Upper lobe of left lung (tissue), 6 donors: ENCODE measurements around the gene LRRK1. TPM values are rescaled to one million over a fixed set of nuclear protein-coding genes. Genes with fewer than 3 reads are reported as not detected.

Experiments used
- ATAC-seq, 2 donors: fragments of 200-7000 bp; cut with Tn5 transposase; one replicate each; pipeline ENCODE4 v1.9.1; 2022; ENCODE audit warnings: mild to moderate bottlenecking in 2 of 2, moderate library complexity in 2 of 2; ENCODE audit not compliant: low FRiP score in 2 of 2
- DNase-seq, 2 donors: peaks; one replicate each; pipeline ENCODE4 v3.0.0-alpha.2; 2019 to 2020
- H3K27ac ChIP-seq, 4 donors: fragments of 200-600 bp; sonication (generic); one replicate each; pipeline ENCODE4 v1.5.1; 2016 to 2019
- H3K27me3 ChIP-seq, 4 donors: fragments of 200-600 bp; sonication (generic); one replicate each; pipeline ENCODE4 v1.5.1; 2017 to 2019
- H3K36me3 ChIP-seq, 4 donors: fragments of 200-600 bp; sonication (generic); one replicate each; pipeline ENCODE4 v1.5.1; 2016 to 2019
- H3K4me1 ChIP-seq, 4 donors: fragments of 200-600 bp; sonication (generic); one replicate each; pipeline ENCODE4 v1.5.1; 2018 to 2019
- H3K4me3 ChIP-seq, 4 donors: fragments of 200-600 bp; sonication (generic); one replicate each; pipeline ENCODE4 v1.5.1; 2017 to 2019; ENCODE audit warnings: mild to moderate bottlenecking in 2 of 4, moderate library complexity in 1 of 4
- H3K9me3 ChIP-seq, 4 donors: fragments of 200-600 bp; sonication (generic); one replicate each; pipeline ENCODE4 v1.5.1; 2018 to 2019
- EP300 ChIP-seq, 4 donors: sonication (generic); formaldehyde crosslinking; IDR thresholded peaks; one replicate each; pipeline ENCODE4 v1.5.1; 2017; ENCODE audit warnings: antibody characterized with exemption in 4 of 4, control low read depth in 2 of 4
- POLR2A ChIP-seq, 4 donors: fragments of 450-650 bp; IDR thresholded peaks; one replicate each; pipeline ENCODE4 v1.5.1; 2016 to 2017; ENCODE audit warnings: antibody characterized with exemption in 4 of 4, mild to moderate bottlenecking in 2 of 4
- POLR2AphosphoS5 ChIP-seq, 2 donors: sonication (generic); formaldehyde crosslinking; IDR thresholded peaks; one replicate each; pipeline ENCODE4 v1.5.1; 2017; ENCODE audit warnings: antibody characterized with exemption in 2 of 2
- WGBS, 2 donors: methylation state at CpG; one replicate each; pipeline ENCODE4 v1.1.5; 2017 to 2018; 5-methylcytosine and 5-hydroxymethylcytosine counted together
- total RNA-seq, 6 donors: library from RNA; depleted of rRNA in 4 of 6; stranded (reverse); fragments of >200 nt in 4 of 6; gene quantifications; one replicate each; pipeline versions ENCODE4 v1.1.0 to v1.2.1, GENCODE V29; 2016 to 2021
- TF ChIP-seq, protein P1 (sequence below), 6 experiments: fragments of 450-650 bp in 4 of 6; fragments of 200-600 bp in 2 of 6; sonication (generic) in 2 of 6; IDR thresholded peaks; one replicate each; pipeline ENCODE4 v1.5.1; 2016 to 2019; ENCODE audit warnings: antibody characterized with exemption in 6 of 6
- donor health status: DM: no; HTN: no; CAD: no; lungs with moderate emphysema.
- donor health status: DM: no; HTN: yes; CAD: no; lungs with severe emphysema.

LRRK1 gene
- total RNA-seq, 6 donors from 2014 or later, result 15.0 to 47.1 (median 31.2) TPM

- H3K4me1 ChIP-seq, result peaks cover 15 to 32% (median 23%) of the 10 kb centered on the region in 4 donors
- no peaks in the 10 kb centered on the region for H3K9me3 ChIP-seq
- H3K4me3 ChIP-seq, result no peak overlapping the region
- DNase-seq, result peak in 1 of 2 donors; percentile 78
- no peak for ATAC-seq
- H3K27ac ChIP-seq, result peak overlapping the region in 2 of 4 donors; percentile 26 to 61
- 83 to 93% methylated on average over 7 to 25 of the region's 25 CpGs for WGBS, 2 donors
- TF ChIP-seq POLR2A (IDR thresholded peaks at IDR 0.05), result no peak
- no peak for TF ChIP-seq POLR2AphosphoS5 (IDR thresholded peaks at IDR 0.05)
- TF ChIP-seq, protein P1, sequence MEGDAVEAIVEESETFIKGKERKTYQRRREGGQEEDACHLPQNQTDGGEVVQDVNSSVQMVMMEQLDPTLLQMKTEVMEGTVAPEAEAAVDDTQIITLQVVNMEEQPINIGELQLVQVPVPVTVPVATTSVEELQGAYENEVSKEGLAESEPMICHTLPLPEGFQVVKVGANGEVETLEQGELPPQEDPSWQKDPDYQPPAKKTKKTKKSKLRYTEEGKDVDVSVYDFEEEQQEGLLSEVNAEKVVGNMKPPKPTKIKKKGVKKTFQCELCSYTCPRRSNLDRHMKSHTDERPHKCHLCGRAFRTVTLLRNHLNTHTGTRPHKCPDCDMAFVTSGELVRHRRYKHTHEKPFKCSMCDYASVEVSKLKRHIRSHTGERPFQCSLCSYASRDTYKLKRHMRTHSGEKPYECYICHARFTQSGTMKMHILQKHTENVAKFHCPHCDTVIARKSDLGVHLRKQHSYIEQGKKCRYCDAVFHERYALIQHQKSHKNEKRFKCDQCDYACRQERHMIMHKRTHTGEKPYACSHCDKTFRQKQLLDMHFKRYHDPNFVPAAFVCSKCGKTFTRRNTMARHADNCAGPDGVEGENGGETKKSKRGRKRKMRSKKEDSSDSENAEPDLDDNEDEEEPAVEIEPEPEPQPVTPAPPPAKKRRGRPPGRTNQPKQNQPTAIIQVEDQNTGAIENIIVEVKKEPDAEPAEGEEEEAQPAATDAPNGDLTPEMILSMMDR (IDR thresholded peaks at IDR 0.05), result no peak
- no peak for TF ChIP-seq EP300 (IDR thresholded peaks at IDR 0.05)
- H3K36me3 ChIP-seq, result peaks cover 0 to 19% (median 2%) of the 10 kb centered on the region in 4 donors
- H3K27me3 ChIP-seq, result no peaks in the 10 kb centered on the region
These were observed 108.2 kb downstream of the LRRK1 start for GRCh38 chr15:101027273-101027901.

DNA sequence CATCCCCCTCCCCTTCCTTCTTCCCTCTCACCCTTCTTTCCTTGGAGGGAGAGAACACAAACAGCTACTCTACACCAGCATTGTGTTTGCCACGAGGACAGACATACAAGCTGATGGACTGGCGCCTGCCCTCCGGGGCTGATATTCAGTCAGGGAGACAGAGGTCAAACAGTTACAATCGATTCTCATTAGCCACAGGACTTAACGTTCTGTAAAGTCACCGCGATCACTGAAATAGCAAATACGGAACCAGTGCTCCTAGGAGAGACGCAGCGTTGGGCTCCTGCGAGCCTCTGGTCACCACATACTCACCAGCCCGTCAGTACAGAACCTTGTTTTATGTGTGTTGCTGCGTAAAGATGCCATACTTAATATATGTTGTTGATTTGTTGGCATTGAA is 108.8 kb downstream of the LRRK1 start:
- DNase-seq, result no peak
- H3K36me3 ChIP-seq, result peaks cover 0 to 19% (median 2%) of the 10 kb centered on the region in 4 donors
- ATAC-seq, result no peak
- H3K27ac ChIP-seq, result no peak overlapping the region
- WGBS, 2 donors, result 78 to 80% methylated on average over 13 of the region's 13 CpGs
- no peak for TF ChIP-seq EP300 (IDR thresholded peaks at IDR 0.05)
- no peak for TF ChIP-seq POLR2AphosphoS5 (IDR thresholded peaks at IDR 0.05)
- TF ChIP-seq, protein P1 (IDR thresholded peaks at IDR 0.05), result no peak
- TF ChIP-seq POLR2A (IDR thresholded peaks at IDR 0.05), result no peak
- H3K4me3 ChIP-seq, result no peak overlapping the region
- H3K9me3 ChIP-seq, result no peaks in the 10 kb centered on the region
- H3K4me1 ChIP-seq, result peaks cover 15 to 32% (median 23%) of the 10 kb centered on the region in 4 donors
- H3K27me3 ChIP-seq, result no peaks in the 10 kb centered on the region

DNA sequence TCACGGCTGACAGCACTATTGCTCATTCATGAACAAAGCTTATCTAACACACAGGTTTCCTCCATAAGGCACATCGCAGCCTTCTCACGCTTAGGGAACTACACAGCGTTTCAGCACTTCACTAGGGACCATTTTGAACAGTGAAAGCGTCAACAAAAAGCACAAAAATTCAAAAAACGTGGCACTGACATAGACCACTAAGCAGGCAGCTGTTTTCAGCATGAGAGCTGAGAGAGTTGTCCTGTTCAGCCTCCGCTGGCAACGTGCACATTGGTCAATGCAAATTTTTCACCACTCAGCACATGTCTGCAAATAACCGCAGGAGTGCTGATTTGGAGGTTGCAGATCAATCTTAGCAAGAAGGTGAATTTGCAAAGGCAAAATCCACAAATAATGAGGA is 109.2 kb downstream of the LRRK1 start:
- Histone ChIP-seq H3K4me1 (peaks cover 15 to 29% (median 23%) of the 10 kb centered on the region in 4 donors), H3K27ac (no peak overlapping the region), H3K27me3 (no peaks in the 10 kb centered on the region), H3K4me3 (no peak overlapping the region), H3K36me3 (peaks cover 0 to 19% (median 2%) of the 10 kb centered on the region in 4 donors), H3K9me3 (no peaks in the 10 kb centered on the region)
- TF ChIP-seq POLR2AphosphoS5 (IDR thresholded peaks at IDR 0.05) (peak in 1 of 2 donors; percentile 6), EP300 (IDR thresholded peaks at IDR 0.05) (no peak)
- DNase-seq, result no peak
- no peak for ATAC-seq
- WGBS, 2 donors, result 80 to 86% methylated on average over 9 of the region's 9 CpGs

- H3K9me3 ChIP-seq, result no peaks in the 10 kb centered on the region
- H3K27ac ChIP-seq, result no peak overlapping the region
- H3K27me3 ChIP-seq, result no peaks in the 10 kb centered on the region
- DNase-seq, result peak in 1 of 2 donors; percentile 68
- WGBS, 2 donors, result 86 to 87% methylated on average over 13 to 19 of the region's 19 CpGs
- H3K4me3 ChIP-seq, result no peak overlapping the region
- TF ChIP-seq EP300 (IDR thresholded peaks at IDR 0.05), result no peak
- TF ChIP-seq POLR2A (IDR thresholded peaks at IDR 0.05), result no peak
- TF ChIP-seq, protein P1 (IDR thresholded peaks at IDR 0.05), result no peak
- no peak for TF ChIP-seq POLR2AphosphoS5 (IDR thresholded peaks at IDR 0.05)
- peaks cover 15 to 23% (median 21%) of the 10 kb centered on the region in 4 donors for H3K4me1 ChIP-seq
- no peak for ATAC-seq
- peaks cover 0 to 19% (median 2%) of the 10 kb centered on the region in 4 donors for H3K36me3 ChIP-seq
These were observed 109.7 kb downstream of the LRRK1 start for GRCh38 chr15:101028772-101029438.

DNA sequence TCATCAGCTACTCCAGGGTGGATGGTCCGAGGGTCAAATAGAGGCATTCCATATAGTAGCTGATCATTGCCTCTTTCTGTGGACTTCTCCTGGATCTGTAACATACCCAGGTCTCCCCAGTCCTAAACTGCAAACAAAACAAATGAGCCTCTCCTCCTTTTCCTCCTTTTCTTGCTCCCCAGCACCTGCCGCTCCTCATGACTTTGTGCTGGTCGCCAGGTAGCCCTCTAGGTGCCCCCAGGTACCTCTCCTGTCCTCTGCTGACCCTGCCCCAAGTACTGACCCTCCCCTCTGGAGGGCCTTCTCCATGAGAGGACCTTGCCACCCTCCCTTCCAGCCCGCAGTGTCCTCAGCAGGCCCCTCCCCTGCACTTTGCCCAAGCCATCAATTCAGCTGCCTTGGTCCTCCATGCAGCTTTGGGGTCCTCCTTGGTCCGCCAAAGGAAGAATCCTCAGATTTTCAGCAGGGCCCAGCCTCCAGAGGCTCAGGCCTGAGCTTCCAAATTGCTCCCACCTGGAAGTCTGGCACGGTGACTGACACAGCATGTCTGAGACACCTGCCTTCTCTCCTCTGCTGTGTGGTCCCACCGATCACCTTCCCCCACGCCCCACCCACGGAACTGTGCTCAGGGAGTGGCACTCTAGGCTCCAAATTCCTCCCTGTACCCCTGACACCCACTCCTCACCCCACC is 111.0 kb downstream of the LRRK1 start:
- peaks cover 15 to 20% (median 17%) of the 10 kb centered on the region in 4 donors for H3K4me1 ChIP-seq
- no peak overlapping the region for H3K4me3 ChIP-seq
- no peaks in the 10 kb centered on the region for H3K9me3 ChIP-seq
- H3K36me3 ChIP-seq, result peaks cover 0 to 19% (median 2%) of the 10 kb centered on the region in 4 donors
- TF ChIP-seq EP300 (IDR thresholded peaks at IDR 0.05) (no peak), POLR2A (IDR thresholded peaks at IDR 0.05) (no peak), POLR2AphosphoS5 (IDR thresholded peaks at IDR 0.05) (no peak)
- TF ChIP-seq, protein P1 (IDR thresholded peaks at IDR 0.05), result no peak
- H3K27ac ChIP-seq, result no peak overlapping the region
- no peak for ATAC-seq
- 83 to 89% methylated on average over 9 of the region's 9 CpGs for WGBS, 2 donors
- DNase-seq, result no peak
- no peaks in the 10 kb centered on the region for H3K27me3 ChIP-seq
